LNCaP clone FGC (cell line): ENCODE measurements around the gene CTSW.

Source experiments
- DNase-seq: peaks from one replicate; pipeline ENCODE4 v3.0.0-alpha.2; 2011; ENCODE audit warnings: low read depth
- H3K4me3 ChIP-seq: 2 replicates; pipeline ENCODE4 v1.5.1; 2011; ENCODE audit warnings: mild to moderate bottlenecking, low read depth, low read length, control low read depth
- TF ChIP-seq, protein P1 (sequence below): IDR thresholded peaks from 2 replicates; pipeline ENCODE4 v1.5.1; 2012; ENCODE audit warnings: mild to moderate bottlenecking; ENCODE audit not compliant: control insufficient read depth, insufficient read depth; ENCODE audit errors: extremely low read depth

Gene CTSW

DNA sequence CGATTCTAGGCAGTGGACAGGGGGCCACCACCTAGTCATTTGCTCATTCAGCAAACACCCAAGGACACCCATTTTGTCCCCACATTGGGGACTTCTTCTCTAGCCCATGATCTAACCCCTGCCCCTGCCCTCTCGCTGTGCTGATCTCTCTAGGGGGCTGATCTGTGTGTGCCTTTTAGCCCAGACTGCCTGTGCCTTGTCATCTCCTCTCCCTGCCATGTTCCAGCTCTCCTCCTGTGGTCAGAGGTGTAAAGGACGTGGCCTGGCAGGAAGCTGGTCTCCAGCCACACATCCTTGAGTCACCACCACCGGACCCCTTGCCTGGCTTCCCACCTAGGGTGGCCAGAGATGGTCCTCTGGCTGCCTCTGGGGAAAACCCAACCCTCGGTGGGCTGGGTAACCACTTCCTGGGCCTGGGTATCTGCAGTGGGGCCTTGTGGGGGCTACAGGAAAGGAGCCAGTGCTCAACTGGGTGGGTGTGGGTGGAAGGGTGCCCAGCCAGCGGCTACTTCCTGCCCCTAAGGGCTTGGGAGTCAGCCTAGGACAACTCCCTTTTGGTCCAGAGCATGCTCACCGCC is 1.3 kb downstream of the CTSW start:
- TF ChIP-seq, protein P1, sequence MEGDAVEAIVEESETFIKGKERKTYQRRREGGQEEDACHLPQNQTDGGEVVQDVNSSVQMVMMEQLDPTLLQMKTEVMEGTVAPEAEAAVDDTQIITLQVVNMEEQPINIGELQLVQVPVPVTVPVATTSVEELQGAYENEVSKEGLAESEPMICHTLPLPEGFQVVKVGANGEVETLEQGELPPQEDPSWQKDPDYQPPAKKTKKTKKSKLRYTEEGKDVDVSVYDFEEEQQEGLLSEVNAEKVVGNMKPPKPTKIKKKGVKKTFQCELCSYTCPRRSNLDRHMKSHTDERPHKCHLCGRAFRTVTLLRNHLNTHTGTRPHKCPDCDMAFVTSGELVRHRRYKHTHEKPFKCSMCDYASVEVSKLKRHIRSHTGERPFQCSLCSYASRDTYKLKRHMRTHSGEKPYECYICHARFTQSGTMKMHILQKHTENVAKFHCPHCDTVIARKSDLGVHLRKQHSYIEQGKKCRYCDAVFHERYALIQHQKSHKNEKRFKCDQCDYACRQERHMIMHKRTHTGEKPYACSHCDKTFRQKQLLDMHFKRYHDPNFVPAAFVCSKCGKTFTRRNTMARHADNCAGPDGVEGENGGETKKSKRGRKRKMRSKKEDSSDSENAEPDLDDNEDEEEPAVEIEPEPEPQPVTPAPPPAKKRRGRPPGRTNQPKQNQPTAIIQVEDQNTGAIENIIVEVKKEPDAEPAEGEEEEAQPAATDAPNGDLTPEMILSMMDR = no peak
- DNase-seq = no peak

DNA sequence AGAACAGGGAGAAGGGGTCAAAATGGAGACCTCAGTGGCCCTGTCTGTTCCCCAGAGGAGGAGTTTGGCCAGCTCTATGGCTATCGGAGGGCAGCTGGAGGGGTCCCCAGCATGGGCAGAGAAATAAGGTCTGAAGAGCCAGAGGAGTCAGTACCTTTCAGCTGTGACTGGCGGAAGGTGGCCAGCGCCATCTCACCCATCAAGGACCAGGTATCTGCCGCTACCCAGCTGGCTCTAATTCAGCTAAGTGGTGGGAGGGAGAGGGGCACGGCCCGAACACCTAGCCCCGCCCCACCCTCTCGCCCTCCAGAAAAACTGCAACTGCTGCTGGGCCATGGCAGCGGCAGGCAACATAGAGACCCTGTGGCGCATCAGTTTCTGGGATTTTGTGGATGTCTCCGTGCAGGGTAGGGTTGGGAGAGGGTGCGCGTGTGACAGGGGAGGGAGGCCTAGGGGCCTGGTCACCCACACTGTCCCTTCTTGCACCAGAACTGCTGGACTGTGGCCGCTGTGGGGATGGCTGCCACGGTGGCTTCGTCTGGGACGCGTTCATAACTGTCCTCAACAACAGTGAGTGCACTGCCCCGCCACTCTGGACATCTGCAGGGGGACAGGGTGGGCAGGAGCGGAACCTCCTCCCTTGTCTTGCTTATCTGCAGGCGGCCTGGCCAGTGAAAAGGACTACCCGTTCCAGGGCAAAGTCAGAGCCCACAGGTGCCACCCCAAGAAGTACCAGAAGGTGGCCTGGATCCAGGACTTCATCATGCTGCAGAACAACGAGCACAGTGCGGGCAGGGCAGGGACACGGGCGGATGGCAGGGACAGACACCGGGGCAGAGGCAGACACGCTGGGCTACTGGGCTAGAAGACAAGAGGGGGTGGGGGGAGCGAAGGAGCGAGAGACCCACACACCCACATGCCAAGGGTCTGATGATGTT is 2.8 kb downstream of the CTSW start:
- H3K4me3 ChIP-seq = no peak overlapping the region
- TF ChIP-seq, protein P1 = no peak
- no peak for DNase-seq

More for the DNA sequence above, 1.3 kb downstream of the CTSW start:
- H3K4me3 ChIP-seq = no peak overlapping the region

DNA sequence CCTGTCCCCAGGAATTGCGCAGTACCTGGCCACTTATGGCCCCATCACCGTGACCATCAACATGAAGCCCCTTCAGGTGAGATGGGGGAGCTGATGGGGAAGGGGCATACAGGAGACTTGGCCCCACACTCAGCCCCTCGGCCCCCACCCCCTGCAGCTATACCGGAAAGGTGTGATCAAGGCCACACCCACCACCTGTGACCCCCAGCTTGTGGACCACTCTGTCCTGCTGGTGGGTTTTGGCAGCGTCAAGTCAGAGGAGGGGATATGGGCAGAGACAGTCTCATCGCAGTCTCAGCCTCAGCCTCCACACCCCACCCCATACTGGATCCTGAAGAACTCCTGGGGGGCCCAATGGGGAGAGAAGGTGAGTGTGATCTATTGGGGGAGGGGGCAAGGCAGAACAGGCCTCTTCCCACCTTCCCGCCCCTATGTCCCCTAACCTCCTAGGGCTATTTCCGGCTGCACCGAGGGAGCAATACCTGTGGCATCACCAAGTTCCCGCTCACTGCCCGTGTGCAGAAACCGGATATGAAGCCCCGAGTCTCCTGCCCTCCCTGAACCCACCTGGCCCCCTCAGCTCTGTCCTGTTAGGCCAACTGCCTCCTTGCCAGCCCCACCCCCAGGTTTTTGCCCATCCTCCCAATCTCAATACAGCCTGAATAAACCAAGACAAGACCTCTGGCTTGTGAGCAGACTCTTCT is 3.6 kb downstream of the CTSW start:
- TF ChIP-seq, protein P1 = no peak
- no peak for DNase-seq
- no peak overlapping the region for H3K4me3 ChIP-seq

DNA sequence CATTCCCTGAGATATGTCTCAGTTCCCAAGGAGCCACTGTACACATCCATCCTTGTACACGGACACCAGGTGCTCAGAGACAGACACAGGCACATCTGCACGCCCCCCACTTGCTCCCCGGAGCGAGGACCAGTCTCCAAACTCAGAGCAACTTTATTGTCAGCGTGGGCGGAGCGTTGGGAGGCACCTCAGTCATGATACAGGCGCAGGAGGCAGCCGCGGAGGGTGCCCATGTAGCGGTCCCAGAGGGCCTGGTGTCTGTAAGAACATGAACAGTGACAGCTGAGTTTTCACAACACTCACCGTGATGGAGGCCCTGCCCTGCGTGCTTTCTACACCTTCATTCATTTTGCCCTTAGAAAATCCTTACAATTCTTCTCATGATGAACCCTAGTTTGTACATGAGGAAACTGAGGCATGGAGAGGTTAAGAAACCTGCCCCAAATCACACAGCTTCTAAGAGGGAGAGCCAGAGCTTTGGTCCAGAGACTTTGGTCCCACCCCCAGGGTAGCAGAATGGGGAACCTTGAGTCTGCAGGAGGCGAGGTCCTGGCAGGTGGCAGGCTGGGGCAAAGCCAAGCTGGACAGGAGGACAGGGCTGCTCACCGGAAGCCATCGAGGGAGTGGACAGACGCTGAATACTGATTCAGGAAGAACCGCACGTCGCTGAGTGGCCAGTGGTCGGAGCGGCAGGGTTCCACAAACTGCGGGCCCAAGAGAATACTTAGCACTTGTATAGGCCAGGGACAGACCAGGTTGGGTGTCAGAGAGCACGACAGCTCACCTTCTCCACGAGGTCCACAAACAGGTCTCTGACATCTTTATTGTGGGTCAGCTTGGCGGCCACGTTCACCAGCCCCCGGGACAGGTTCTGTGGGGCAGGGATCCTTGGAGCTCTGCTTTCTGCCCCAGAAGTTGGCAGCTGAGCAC is 4.4 kb downstream of the CTSW start:
- H3K4me3 ChIP-seq = no peak overlapping the region
- DNase-seq = no peak
- TF ChIP-seq, protein P1 = no peak

DNA sequence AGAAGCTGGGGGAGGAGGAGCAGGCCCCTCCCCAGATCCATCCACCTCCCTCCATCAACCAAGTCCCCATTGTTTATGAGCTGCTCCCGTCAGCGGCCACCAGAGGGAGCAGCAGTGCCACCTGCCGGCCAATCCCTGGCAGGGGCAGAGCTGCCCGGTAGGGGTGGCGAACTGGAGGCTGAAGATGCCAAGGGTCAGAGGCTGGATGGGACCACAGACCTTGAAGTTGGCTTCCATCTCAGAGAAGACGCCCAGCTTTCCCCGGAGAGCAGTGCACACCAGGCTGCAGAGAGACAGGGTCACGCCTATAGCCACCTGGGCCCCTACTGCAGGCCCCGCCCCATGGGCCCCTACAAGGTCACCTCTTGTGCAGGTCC is 5.1 kb downstream of the CTSW start:
- TF ChIP-seq, protein P1 = peak; percentile 100
- peak; percentile 37 for DNase-seq
- H3K4me3 ChIP-seq = no peak overlapping the region

DNA sequence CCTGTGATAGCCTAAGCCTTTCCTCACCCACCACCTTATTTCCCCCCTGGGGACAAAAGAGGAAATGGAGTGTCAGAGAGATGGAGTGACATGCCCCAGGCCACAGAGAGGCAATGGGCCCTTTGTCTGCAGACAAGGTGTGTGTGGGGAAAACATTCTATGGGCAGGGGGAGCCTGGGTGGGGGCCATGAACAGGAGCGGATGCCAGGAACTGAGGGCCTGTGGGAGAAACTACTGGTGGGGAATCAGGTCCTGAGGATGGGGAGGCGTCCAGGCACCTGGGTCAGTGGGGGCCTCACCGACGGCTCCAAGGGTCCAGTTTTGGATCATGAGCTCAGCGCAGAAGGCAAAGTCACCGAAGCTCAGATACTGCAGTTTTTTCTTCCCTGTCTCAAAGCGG is 5.6 kb downstream of the CTSW start:
- no peak for DNase-seq
- TF ChIP-seq, protein P1 = no peak
- H3K4me3 ChIP-seq = no peak overlapping the region
